GM19372 (cell line): Measurements from ENCODE around the gene ADCY5.
"Not testable (repeated sequence)": the region's sequence is repeated elsewhere in the genome, so short reads cannot be mapped to it uniquely, and the experiment has no call there.

Experiments
- ATAC-seq: cut with Tn5 transposase; IDR thresholded peaks from one replicate; pipeline ENCODE4 v1.9.1; 2021; ENCODE audit warnings: mild to moderate bottlenecking, low read depth, moderate library complexity; ENCODE audit not compliant: unreplicated experiment

ADCY5 gene

GRCh38 chr3:123278446-123278845 is 170.4 kb downstream of the ADCY5 start:
- ATAC-seq, result no peak

- no peak for ATAC-seq
Observed at GRCh38 chr3:123277106-123277505, 171.8 kb downstream of the ADCY5 start.

- ATAC-seq, result no peak
Observed at GRCh38 chr3:123276346-123277006, 172.4 kb downstream of the ADCY5 start.

- ATAC-seq, result no peak
Observed at GRCh38 chr3:123275691-123276090, 173.2 kb downstream of the ADCY5 start.

GRCh38 chr3:123272547-123272946 is 176.3 kb downstream of the ADCY5 start:
- ATAC-seq, result no peak

GRCh38 chr3:123271466-123272159 is 177.3 kb downstream of the ADCY5 start:
- no peak for ATAC-seq

GRCh38 chr3:123270818-123271217 is 178.1 kb downstream of the ADCY5 start:
- no peak for ATAC-seq

GRCh38 chr3:123267821-123268220 is 181.1 kb downstream of the ADCY5 start:
- no peak for ATAC-seq

- no peak for ATAC-seq
Observed at GRCh38 chr3:123263941-123264340, 184.9 kb downstream of the ADCY5 start.

GRCh38 chr3:123262868-123263267 is 186.0 kb downstream of the ADCY5 start:
- ATAC-seq, result no peak

GRCh38 chr3:123262226-123262625 is 186.7 kb downstream of the ADCY5 start:
- ATAC-seq, result no peak

- no peak for ATAC-seq
Observed at GRCh38 chr3:123261666-123262065, 187.2 kb downstream of the ADCY5 start.

GRCh38 chr3:123258811-123259420 is 190.0 kb downstream of the ADCY5 start:
- no peak for ATAC-seq

GRCh38 chr3:123258359-123258758 is 190.5 kb downstream of the ADCY5 start:
- no peak for ATAC-seq

GRCh38 chr3:123256256-123256655 is 192.6 kb downstream of the ADCY5 start:
- ATAC-seq, result no peak

GRCh38 chr3:123246866-123247265 is 202.0 kb downstream of the ADCY5 start:
- no peak for ATAC-seq

- ATAC-seq, result no peak
Observed at GRCh38 chr3:123244128-123244527, 204.8 kb downstream of the ADCY5 start.

- no peak for ATAC-seq
Observed at GRCh38 chr3:123239756-123240155, 209.1 kb downstream of the ADCY5 start.

GRCh38 chr3:123239186-123239585 is 209.7 kb downstream of the ADCY5 start:
- ATAC-seq, result not testable (repeated sequence)

- no peak for ATAC-seq
Observed at GRCh38 chr3:123236902-123237301, 212.0 kb downstream of the ADCY5 start.
